HG02571 (cell line): ENCODE data around the gene PLA2G4E.

Experiments
- ATAC-seq: cut with Tn5 transposase; IDR thresholded peaks from one replicate; pipeline ENCODE4 v1.9.1; 2021; ENCODE audit warnings: mild to moderate bottlenecking, moderate library complexity; ENCODE audit not compliant: unreplicated experiment

The PLA2G4E gene

DNA sequence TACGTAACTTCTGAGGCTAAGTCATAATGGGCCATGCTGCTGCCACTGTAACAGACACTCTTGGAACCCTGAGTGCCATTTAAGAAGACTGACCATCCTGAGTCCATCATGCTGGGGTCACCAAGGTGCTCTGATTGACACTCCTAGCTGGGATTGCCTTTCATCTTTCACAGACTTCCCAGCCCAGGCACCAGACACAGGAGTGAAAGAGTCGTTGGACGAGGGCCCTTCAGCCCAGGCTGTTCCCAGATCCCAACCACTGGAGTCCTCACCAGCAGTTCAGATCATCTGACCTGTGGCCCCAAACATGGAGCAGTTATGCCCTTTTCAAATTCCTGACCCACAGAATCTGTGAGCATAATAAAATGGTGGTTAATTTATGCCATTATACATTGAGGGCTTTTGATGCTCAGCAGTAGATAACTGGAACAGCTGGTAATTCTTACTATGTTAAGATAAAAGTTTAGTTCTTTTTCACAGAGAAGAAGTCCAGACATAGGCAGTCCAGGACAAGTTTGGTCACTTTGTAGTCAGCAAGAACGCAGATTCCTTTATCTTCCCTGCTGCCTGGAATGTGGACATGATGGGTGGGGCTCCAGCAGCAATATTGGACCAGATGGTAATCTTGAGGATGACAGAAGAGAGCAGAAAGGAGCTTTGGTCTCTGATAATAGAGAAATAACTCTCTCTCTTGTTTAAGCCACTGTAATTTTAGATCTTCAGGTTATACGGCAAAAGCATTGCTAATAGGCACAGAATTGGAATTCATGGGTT, 41.2 kb downstream of the PLA2G4E start:
- ATAC-seq: no peak

DNA sequence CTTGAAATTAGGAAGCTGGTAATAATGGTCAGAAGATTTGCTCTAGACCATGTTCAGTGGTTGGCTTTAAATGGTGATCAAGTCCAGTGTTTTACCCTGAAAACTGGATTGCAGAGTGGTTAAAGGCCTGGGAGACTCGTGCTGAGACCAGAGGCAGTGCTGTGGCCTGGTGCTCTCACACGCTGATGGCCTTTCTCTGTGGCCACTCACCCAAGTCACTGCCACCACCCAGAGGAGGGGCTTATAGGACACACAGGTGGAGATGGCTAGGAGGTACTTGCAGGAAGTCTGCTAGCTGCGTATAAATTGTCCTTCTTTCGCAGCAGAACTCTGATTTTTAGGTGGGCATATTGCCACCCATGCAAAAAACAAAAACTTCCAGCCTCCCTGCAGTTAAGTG, 42.3 kb downstream of the PLA2G4E start:
- ATAC-seq: no peak

DNA sequence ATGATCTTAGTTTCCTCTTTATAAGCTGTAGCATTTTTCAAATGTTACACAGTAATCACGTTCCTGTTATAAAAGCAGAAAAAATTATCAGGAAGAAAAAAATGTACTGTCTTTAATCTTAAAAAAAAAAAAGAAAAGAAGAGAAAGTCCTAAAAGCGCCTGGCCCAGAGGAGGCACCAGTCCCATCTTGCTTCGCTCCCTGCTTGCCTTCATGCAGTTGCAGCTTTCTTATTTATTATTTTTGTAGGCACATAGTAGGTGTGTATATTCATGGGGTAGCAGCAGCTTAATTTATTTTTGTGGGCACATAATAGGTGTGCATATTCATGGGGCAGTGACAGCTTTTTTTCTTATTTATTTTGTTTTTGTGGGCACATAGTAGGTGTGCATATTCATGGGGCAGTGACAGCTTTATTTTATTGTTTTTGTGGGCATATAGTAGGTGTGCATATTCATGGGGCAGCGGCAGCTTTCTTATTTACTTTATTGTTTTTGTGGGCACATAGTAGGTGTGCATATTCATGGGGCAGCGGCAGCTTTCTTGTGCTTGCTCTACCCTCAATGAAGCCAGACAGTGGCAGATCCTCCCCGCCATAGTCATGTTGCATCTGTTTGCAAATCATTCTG, 43.0 kb downstream of the PLA2G4E start:
- ATAC-seq: no peak

DNA sequence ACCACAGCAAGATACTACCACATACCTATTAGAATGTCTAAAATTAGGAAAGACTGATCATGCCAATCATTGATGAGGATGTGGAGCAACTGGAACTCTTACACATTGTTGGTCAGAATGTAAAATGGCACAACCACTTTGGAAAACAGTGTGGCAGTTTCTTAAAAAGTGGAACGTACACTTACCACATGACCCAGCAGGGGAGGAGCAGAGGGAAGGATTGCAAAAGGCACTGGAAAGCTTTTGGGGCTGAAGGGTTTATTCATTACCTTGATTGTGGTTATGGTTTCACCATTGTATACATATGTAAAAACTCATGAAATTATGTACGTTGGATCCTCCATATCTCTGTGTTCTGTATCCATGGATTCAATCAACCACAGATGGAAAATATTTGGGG, 45.2 kb downstream of the PLA2G4E start:
- ATAC-seq: no peak

DNA sequence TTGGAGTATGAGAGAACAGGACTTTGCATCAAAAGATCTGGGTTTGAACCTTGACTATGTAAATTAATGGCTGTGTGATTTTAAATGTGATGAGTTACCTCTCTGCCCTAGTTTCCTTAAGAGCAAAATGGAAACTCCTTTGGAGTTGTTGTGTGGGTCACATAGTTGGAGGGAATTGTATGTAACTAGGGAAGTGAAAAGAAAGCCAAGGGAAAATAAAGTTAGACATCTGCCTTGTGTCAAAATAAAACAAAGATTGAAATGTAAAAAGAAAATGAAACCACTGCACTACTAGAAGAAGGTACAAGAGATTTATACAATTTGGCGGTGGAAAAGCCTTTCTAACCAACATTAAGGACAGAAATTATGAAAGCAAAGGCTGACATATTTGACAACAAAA, 46.8 kb downstream of the PLA2G4E start:
- no peak for ATAC-seq

DNA sequence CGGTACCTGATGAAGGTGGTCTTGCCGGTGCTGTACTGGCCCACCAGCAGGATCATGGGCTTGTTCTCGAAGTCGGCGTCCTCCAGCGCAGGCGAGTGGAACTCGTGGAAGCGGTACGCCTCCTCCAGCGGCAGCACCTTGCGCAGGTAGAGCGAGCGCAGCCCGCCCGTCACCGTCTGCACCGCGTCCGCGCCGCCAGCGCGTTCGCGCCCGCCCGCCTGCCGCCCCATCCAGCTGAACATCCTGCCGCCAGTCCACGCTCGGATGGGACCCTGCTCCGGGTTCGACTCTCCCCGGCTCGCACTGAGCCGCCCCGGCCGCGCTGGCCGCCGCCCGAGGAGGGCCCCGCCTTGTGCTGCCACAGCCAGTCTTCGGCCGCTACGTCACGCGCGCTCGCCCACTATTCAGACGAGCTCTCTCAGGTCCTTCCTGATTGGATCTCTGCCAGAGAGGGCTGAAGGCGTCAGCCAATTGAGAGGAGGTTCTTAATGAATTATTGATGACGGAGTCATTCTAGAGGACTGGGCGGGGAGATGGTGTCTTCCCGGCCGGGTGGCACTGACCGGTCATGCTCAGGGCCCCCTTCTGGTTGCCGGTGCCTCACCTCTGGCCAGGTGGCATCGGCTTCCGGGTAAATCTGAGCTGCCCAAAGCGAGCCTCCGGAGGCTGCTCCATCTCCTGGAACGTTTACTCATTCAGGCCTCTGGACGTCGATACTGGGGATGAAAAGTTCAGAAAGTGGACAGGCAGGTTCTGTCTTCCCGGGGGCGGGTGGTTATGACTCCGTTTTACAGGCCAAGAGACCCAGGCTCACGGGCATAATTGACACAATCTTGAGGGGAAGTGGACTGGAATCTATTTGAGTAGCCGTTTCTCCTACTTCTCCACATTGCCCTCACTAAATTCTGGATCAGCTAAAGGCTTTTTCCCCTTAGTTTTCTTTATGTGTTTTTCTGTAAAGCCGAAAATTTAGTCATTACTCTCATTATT, 48.3 kb downstream of the PLA2G4E start, which contains the start of gene EHD4:
TSS of gene EHD4 (minus strand) at position 305 of the 990 bp plus-strand sequence. CDS start at position 242, 63 bp downstream.
- peak; percentile 74 for ATAC-seq

DNA sequence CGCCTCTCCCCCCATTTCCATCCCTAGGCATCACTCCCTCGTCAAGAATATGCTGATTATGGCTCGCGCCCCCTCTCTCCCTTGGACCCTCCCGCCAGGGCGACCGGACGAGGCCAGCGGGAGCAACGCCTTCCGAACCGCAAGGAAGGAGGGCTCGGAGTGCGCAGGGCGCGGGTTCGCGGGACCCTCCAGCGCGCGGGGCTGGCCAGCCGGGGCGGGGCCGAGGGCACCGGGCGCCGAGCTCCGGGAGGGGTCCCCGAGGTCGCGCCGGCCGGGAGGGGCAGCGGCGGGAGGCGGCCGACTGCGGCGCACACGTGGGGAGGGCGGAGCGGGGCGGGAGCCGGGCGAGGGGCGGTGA, 49.0 kb downstream of the PLA2G4E start:
- ATAC-seq: peak; percentile 32

DNA sequence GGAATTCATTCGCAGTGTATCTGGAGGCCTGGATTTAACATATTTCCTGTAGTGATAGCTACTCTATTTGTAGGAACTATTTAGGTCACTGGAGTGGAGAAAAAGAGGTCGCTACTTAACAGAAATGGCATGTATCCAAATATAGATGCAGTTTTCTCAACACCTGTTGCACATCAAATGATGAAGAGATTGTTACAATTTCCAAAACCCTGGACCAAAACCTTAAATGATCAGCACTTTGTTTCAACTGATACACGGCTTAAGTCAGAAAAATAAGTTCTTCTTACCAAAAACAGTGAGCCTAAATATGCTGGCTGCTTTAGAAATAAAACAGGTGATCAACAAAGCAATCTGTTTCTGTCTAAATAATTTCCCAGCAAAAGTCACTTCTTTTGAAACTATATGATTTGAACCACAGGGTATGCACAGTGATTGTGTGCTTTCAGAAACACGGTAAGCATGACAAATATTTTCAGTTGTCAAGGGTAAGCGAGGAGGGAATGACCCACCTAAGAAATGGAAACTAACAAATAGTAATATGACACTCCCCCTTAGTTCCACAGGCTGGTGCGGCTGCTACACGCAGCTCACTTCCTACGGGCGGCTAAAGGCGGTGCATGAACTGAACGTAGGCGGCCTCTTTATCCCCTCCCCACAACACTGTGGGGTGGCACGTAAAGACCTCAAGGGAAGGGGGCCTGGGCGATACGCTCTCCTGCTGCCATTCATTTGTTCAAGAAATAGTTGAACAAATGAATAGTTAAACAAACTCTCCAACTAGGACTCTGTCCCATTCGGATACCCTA, 49.5 kb downstream of the PLA2G4E start:
- ATAC-seq: peak; percentile 48

DNA sequence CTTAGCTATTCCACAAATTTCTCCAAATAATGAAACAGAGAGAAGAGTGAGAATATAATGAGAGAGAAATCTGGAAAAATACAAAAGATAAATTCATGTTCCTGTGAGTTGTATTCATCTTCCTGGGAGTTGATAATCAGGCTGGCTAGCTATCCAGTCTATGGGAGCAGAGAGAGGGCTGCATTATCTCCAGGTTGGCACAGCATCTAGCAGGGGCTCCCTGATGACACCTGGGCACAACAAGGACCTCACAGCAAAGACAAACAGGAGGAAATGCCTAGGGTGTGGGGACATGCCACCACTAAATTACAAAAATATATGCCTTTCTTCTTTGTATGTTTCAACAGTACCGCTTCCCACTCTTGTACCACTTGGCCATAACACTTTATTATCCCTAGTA, 50.4 kb downstream of the PLA2G4E start:
- ATAC-seq: no peak

DNA sequence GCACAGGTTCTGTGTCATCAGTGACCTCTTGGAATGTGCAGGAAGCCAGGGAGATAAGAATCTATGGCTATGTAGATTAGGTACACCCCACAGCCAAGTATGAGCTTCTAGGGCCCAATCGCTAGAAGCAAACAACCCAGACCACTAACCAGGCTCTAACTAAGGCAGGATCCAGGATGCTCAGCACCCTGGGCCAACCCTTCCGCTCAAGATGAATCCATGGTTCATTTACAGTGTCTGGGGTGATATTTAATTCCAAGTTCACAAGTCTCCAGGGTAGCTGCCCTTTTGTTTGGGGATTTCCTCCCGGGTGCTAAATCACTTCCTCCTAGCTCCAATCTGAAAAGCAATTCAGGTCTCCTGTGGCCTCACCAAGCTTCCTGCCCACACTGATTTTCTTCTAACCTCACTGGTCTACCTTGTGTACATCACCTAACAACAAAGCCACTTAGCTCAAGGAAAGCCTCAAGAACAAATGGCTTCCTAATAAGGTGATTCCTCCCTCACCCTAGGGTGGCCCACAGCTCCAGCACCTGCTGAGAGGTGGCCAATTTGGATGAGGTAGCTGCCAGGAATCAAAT, 50.9 kb downstream of the PLA2G4E start:
- no peak for ATAC-seq

DNA sequence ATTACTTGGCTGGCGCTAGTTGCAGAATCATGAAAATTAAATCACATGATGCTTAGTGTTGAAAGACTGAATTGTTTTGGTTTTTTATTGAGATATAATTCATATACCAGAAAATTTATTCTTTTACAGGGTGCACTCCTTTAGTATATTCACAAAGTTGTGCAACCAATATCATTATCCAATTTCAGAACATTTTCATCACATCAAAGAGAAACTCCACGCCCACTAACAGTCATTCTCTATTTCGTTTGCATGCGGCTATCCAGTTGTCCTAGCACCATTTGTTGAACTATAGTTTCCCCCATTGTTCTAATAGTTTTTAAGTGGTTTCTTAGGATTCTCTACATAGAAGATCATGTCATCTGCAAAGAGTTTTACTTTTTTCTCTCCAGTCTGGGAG, 52.1 kb downstream of the PLA2G4E start:
- ATAC-seq: no peak

DNA sequence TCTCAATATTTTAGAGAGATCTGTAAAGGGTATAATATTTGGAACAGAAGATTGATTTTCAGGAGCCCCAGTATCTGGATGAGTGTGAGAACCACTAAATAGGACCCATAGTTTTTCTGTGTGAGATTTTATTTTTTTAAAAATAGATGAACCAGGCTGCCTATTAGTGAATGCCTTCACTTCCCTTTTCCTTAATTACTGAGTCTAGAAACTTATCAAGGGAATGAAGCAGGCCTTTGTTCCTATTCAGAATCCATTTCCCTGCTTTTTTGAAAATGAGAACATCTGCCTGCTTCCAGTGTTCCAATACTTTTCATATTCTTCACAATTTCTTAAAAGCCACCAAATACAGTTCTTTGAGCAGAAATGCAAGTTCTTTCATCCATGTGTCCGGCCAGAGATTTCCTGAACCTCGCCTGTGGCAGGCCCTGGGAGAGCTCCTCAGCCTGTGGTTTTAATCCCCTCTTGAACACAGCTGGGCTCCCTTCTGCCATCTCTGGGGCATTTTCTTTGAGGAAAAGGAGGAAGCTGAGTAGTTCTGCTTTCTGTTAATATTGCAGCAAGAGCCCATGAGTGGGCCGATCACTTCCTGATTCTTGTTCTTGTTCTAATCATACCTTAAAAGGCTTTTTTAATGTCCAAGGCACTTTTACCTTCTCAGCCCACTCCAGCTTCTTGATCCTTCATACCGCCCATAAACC, 53.2 kb downstream of the PLA2G4E start:
- no peak for ATAC-seq

DNA sequence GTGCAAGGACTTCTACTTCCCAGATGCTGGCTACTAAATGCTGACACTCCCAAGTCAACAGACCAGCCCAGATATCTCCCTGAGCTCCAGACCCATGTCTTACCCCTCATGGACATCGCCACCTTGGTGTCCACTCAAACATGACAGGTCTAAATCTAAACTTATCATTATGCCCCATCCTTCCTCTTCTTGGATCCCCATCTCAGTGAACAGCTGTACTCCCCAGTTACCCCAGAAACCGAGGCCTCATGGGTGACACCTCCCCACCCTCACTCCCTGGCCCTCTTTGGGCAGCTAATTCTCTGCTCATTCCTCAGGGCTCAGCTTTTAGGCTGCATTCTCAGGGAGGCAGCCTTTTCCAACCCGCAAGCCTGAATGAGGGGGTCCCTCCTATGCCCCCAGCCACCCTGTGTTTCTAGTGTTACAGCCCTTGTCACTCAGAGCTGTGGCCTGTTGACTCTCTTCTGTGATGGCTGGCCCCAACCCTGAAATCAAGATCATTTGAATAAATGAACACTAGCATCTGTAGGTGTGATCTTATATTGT, 53.8 kb downstream of the PLA2G4E start:
- ATAC-seq: no peak

DNA sequence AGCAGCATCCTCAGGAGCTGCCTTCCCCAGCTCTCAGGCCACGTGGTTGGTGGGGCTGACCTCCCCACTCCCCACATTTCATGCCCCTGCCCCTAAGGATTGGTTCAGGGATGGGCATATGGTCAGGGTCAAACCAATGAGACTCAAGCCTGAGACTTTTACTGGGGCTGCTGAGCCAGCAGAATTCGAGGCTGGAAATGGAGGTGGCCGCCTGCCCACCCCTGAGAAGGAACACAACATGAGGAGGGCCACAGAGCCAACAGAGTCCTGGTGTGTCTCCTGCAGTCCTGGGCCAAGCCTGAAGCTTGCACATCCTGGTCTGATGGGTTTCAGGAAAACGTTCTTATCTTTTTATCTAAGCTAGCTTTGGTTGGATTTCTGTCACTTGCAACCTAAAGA, 54.4 kb downstream of the PLA2G4E start:
- no peak for ATAC-seq

DNA sequence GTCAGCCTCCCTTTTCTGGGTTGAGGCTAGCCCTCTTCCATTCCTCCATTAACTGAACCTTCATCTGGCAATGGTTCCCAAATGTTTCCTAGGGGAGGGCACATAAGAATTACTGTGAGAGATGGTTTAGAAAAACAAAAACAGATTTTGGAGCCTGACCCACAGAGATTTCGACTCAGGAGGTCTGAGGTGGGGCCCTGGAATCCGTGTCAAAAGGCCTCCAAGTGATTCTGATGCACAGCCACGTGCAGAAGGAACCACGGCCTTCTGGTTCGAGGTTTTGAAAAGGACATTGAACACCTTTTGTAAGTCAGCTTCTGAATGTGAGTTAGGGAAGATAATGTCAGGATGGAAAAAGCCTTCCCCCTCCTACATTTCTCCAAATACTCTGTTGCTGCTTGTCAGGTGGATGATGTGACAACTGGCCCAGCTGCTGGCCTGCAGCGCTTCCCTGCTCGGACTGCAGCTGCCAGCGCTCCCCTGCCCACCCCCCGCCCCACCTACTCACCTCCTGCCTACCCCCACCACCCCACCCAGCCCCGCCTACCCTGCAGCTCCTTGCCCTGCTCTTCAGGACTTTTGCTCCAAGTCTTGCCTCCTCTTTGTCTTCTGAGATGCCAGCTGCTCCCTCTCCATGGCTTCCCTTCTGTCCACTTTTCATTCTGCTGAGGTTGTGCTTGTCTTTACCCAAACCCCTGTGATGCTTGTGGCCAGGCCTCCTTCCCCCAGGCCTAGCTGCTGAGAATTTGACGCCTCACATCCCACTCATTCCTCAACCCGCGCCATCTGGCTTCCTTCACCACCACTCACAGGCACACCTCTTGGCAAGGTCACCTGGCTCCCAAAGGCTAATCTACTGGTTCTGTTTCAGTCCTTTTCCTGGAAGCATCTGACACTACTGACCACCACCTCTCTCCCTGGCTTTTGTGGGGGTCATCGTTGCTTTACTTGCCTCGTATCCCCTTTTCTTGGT, 55.1 kb downstream of the PLA2G4E start:
- no peak for ATAC-seq

DNA sequence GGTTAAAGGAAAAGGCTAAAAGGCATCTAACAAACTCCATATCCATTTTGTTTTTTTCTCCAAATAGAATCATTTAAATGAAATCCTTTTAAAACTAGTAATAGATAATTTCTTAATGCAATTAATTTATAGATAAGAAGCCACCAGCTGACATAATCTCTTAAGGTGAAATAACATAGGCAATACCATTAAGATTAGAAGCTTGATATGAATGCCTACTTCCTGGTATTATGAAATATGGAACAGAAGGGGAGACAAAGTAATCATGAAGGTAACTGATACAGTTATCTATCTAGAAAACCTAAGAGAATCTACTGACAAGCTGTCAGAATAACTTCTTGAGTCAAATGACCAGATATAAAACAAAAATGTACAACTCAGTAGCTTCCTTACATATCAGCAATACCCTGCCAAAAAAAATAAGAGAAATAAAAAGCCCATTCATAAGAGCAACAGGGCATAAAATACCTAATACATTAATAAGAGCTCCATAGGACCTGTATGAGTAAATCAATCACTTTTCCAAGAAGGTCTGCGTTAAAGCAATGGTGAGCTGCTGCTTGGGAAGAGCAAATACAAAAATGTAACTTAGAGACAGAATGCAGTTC, 59.1 kb downstream of the PLA2G4E start:
- no peak for ATAC-seq

DNA sequence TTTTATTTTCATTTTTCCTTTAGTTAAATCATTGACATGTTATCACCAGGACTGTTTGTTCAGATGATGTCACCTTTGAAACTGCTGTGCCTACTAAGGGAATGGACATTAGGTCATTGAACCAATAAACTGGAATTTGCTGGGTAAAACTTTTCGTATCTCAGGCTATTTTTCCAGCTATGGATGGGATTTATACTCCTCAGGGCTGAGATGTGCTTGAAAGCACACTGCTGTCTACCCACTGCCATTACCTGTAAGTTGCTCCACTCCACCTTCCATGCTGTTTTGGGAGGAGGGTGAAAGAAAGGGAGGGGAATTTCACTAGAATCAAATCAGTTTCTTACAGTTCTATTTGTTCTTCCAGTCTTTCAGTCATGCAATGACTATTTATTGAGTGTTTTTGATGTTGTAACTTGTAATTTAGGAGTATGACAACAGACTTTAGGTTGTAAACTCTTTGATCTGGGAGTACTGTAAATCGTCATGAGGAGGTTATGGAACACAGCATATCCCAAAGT, 59.8 kb downstream of the PLA2G4E start:
- no peak for ATAC-seq

DNA sequence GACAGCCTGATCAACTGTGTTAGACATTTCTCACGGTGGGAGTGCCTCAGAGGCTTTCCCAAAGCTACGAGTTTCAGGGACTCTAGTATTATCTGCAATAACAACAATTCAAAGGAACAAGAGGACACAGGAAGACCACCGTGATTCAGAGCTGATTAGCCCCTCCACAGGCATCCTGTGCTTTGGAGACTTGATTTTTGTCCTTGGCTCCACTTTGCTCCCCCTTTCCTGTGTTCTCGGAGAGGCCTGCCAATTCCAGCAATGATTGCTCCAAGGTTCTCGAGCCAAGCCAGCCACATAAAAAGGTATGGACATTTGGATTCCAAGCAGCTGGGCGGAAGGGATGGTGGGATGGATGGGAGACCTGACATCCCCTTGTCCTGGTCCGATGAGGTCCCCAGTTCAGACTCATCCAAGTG, 62.8 kb downstream of the PLA2G4E start:
- ATAC-seq: no peak
